Daoy (cell line): Measurements from ENCODE around the gene PPP1R3C. TPM values are rescaled to one million over a fixed set of nuclear protein-coding genes. Genes with fewer than 3 reads are reported as not detected.
A peak's percentile ranks its signal among the peaks of the same experiment; 100 is the strongest.

Source experiments
- DNase-seq: peaks from one replicate; pipeline ENCODE4 v3.0.0-alpha.2; 2015; ENCODE audit warnings: low read depth
- total RNA-seq: library from RNA; depleted of rRNA; stranded (reverse); fragments of >200 nt; shearing (Covaris generic); gene quantifications from 2 replicates; pipeline ENCODE4 v1.2.3, GENCODE V29; 2014; rRNA removed

PPP1R3C gene
- total RNA-seq, result 0.54 and 0.74 TPM in 2 replicates

- peak; percentile 88 for DNase-seq
Observed at GRCh38 chr10:91632671-91633550, at the start of gene PPP1R3C. Gene PPP1R3C (minus strand): TSS chr10:91633071. CDS start chr10:91632969, 102 bp downstream.

- DNase-seq, result peak; percentile 49
Observed at GRCh38 chr10:91681361-91682276, 48.7 kb upstream of the PPP1R3C start.

GRCh38 chr10:91680487-91680886 lies 47.6 kb upstream of the PPP1R3C start:
- DNase-seq, result no peak

GRCh38 chr10:91679296-91679695 lies 46.4 kb upstream of the PPP1R3C start:
- no peak for DNase-seq

GRCh38 chr10:91677911-91678310 lies 45.0 kb upstream of the PPP1R3C start:
- DNase-seq, result no peak

- peak; percentile 75 for DNase-seq
Observed at GRCh38 chr10:91672021-91672608, 39.2 kb upstream of the PPP1R3C start.

- DNase-seq, result no peak
Observed at GRCh38 chr10:91668913-91669312, 36.0 kb upstream of the PPP1R3C start.

- no peak for DNase-seq
Observed at GRCh38 chr10:91665842-91666241, 33.0 kb upstream of the PPP1R3C start.

- no peak for DNase-seq
Observed at GRCh38 chr10:91664426-91664825, 31.6 kb upstream of the PPP1R3C start.

- no peak for DNase-seq
Observed at GRCh38 chr10:91662993-91663392, 30.1 kb upstream of the PPP1R3C start.

GRCh38 chr10:91653219-91653870 lies 20.5 kb upstream of the PPP1R3C start:
- peak; percentile 43 for DNase-seq

GRCh38 chr10:91652364-91652763 lies 19.5 kb upstream of the PPP1R3C start:
- peak; percentile 86 for DNase-seq

- peak; percentile 9 for DNase-seq
Observed at GRCh38 chr10:91643700-91644099, 10.8 kb upstream of the PPP1R3C start.

GRCh38 chr10:91642831-91643692 lies 10.2 kb upstream of the PPP1R3C start:
- DNase-seq, result no peak

GRCh38 chr10:91636892-91637291 lies 4.0 kb upstream of the PPP1R3C start:
- no peak for DNase-seq

- peak; percentile 70 for DNase-seq
Observed at GRCh38 chr10:91635401-91636400, 2.8 kb upstream of the PPP1R3C start.

GRCh38 chr10:91634898-91635297 lies 2.0 kb upstream of the PPP1R3C start:
- no peak for DNase-seq

- no peak for DNase-seq
Observed at GRCh38 chr10:91634246-91634645, 1.4 kb upstream of the PPP1R3C start.

GRCh38 chr10:91630625-91631024 lies 2.2 kb downstream of the PPP1R3C start:
- DNase-seq, result no peak
